Measurements from ENCODE around the gene SASH1. TPM values are rescaled to one million over a fixed set of nuclear protein-coding genes. Genes with fewer than 3 reads are reported as not detected.

SASH1 gene
- total RNA-seq, result 112 and 160 TPM in 2 replicates

DNA sequence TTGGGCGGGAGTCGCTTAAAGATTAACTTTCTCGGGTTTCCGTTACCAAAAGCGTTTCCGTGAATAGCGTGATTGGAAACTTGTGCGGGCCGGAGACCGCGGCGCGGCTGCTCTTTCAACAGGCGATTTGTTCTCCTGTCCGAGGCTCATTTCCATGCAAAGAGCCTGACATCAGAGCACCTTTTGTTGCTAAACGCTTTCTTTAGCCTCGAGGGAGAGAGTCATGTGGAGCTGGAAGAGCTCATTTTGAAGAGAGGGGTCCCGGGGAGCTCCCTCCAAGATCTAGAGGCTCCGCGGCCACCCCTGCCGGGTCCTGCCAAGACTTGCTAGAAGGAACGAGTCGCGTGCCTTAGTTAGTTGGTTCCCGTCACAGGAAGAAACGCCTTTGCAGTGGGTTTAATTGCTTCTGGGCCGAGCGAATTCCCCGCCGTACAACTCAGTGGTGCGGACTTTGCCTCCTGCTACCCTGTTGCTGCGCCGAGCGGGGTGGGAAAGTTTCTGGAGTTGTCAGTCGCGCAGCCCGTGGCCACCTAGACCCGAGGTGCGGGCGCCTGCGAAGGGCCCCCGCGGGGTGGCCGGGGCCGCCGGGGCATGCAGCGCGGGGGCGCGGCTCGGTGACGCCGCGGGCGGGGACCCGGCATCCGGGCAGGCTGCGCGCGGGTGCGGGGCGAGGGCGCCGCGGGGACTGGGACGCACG is at the start of gene SASH1:
TSS of gene SASH1 (plus strand) at position 489 of the 697 bp plus-strand sequence. CDS start 230 bp downstream, outside the sequence.
- DNase-seq, result peak; percentile 89

GRCh38 chr6:148293181-148293995 is 49.2 kb upstream of the SASH1 start:
- no peak for DNase-seq

DNA sequence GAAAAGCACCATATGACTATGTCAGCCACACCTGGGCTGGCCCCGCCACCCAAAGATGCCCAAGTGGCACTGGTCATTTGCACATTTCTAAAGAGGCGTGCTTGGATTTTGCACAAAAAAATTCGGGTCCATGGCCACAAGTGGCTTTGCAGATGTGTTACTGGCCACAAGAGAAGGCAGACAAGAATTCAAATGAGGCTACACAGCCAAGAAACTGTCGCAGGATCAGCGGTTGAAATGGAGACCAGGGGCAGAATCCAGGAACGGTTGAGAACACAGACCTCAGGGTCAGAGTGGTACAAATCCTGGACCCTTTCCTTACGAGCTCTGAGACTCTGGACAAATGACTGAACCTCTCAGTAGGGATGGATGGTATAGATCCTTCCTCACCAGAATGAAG is 48.6 kb upstream of the SASH1 start:
- no peak for DNase-seq

DNA sequence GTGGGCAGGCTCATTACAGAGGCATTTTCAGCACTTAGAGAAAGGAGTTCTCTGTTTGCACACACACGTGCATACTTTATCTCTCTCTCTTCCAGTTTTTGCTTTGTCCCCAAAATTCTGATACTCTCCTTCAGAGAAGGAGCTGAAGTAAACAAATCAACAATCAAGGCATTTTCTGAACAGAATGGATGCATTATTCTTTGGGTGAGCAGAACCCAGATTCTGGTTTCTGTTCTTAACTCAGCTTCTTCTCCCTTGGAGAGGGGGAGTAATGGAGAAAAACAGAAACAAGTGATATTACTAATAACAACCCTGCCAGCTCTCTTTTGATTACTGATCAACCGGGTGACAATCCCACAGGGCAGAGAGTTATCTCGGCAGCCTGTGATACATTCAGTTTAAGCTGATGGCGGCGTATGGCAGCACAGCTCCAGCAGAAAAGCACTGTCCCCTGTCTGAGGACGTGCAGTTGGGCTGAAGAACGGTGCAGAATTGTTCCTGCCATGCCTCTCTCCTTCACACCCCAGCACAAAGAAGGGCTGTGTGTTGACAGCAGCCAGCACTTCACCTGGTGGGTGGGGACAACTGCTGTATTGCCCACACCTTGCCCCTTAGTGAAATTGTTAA is 47.3 kb upstream of the SASH1 start:
- DNase-seq, result no peak

DNA sequence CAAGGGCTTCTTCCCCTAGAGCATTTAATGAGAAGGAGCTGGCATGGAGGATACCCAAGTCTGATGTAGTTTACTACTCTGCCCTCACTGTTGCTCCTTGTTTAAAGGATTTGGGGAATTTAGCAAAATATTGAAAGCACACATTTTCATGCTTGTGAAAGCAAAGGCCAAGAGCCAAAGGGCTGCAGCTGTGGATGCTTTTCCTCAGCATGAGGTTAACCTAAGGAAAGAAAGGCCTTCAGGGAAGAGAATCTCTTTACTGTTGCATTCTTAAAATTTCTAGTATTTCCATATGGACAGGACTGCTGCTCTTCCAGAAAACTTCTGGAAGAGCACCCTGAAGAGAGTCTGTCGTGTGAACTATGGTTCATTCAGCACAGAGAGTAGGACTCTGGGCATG is 45.9 kb upstream of the SASH1 start:
- DNase-seq, result no peak

DNA sequence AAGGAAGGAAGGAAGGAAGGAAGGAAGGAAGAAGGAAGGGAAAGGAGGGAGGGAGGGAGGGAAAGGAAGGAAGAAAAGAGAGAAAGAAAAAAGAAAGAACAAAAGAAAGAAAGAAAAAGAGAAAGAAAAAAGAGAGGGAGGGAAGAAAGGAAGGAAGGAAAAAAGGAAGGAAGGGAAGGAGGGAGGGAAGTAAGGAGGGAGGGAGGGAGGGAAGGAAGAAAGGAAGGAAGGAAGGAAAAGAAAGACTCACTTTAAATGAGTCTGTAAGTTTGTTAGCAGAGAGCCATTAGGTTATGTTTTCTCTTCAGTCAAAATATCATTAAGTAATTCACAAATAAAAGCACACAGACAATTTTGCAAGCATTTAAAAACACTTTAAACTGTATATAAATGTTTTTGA is 44.0 kb upstream of the SASH1 start:
- no peak for DNase-seq

GRCh38 chr6:148303616-148304015 is 39.0 kb upstream of the SASH1 start:
- DNase-seq, result no peak

DNA sequence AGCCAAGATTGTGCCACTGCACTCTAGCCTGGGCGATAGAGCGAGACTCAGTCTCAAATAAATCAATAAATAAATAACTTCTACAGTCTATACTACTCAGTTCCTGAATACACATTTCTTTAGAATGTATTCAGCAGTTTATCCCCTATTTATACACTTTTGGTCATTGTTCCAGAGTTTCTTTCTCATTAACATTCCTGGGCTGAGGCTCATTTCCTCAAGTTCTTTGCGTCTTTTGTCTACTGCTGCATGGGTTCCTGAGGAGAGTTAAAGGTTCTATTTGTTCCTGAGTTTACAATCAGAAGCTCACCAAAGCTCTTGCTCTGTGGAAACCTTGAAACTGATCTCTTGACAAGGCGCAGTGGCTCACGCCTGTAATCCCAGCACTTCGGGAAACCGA is 37.7 kb upstream of the SASH1 start:
- DNase-seq, result peak; percentile 97

- no peak for DNase-seq
Measured at GRCh38 chr6:148306286-148306685, 36.4 kb upstream of the SASH1 start.

DNA sequence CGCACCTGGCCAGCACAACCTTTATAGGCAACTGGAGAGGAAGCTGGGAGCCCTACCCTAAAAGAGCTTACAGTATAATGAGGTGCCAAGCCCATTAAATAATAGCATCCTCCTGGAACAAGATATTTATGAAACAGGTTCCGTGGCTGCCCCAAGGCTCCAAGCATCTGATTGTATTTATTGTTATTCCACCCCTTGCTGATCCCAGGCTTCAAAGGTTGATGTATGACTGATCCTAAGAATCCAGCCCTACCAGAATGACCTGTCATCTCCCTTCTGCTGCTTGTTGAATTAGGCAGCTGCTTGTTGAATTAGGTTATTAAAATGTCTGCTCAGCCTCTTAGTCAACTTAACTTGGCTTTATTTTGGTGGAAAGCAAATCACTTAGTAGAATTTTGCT is 35.2 kb upstream of the SASH1 start:
- DNase-seq, result no peak

GRCh38 chr6:148309301-148309700 is 33.3 kb upstream of the SASH1 start:
- DNase-seq, result peak; percentile 53

DNA sequence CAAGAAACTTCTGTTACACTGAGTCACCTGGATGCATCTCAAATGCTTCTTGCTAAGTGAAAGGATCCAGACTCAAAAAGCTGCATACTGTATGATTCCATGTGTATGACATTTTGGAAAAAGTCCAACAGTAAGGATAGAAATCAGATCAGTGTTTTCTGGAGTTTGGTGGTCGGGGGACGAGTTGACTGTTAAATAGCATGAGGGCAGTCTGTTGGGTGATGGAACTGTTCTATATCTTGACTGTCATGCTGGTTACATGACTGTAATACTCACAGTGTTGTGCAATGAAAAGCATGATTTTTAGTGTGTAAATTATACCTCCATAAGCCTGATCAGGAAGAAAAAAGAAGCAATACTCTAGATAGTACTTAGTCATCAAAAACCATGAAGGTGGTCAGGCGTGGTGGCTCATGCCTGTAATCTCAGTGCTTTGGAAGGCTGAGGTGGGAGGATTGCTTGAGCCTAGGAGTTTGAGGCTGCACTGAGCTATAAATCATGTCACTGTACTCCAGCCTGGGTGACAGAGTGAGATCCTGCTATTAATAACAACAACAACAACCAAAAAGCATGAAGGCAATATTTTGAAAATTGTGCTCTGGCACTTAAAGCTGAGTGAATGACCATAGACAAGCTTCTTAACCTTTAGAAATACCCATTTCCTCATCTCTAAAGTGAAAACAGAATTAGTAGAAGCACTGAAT is 30.5 kb upstream of the SASH1 start:
- no peak for DNase-seq

DNA sequence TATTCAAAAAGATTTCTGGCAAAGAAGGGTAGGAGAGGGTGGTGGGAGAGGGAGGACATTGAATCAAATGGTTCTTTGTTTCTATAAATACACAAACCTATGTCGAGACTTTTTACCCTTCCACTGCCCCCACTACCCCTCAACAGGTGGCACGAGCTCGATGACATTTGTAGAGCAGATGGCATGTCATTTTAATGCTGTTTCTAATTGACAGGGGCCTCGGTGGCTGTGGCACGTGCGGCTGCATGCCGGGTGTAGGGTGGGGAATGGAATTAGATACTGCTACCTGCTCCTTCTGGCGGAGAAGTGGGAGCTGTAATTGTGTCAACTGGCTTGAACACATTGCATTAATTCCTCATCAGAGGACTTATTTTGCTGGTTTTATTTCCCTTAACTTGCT is 29.1 kb upstream of the SASH1 start:
- no peak for DNase-seq

DNA sequence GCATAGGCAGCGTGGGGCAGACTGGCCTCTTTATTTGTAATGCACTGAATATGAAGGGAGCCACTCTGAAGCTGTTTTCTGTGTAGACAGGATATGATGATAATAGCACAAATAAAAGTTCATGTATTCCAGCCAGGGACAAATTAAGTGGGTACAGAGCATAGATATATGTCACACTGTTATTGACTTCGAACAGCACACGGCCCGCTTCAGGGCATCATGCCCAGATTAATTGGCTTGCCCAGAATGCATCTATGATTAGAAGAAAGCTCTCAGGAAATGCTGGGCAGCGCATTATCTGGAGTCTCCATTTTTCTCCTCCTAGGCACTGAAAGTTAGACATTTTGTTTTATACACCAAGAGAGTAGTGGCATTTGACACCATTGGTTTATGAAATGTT is 26.3 kb upstream of the SASH1 start:
- peak; percentile 38 for DNase-seq

DNA sequence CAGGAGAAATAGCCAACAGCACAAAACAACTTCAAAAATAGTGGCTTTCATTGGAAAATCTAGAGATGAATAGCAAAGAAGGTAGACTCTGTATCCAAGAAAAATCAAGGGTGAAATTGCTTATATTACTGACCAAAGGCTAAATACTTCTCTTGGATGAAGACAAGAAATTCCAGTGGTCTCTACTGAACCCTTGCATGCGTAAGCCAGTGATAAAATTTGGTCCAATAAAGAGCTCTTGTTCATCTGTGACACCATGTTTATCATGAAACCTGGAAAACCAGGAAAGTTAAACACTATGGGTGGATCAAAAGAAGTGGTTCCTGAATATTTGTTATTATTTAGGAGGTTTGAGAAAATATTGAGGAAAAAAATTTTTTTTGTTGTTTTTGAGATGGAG is 25.6 kb upstream of the SASH1 start:
- DNase-seq, result no peak

DNA sequence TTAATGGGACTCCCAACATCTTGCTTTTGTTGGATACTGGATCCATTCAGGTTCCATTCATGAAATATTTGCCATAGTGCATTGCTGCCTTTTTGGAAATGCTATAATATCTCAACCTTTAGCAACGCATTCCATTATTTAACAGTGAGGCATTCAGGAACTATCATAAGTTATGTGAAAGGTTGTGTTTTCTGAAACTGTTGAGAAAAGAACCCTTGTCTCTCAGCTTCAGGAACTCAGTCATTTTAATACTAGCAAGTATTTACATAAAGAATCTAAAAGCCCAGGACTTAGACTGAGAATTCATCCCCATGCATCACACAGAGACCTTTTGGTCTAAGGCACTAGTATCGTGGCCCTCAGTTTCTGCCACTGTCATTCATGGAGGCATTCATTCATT is 24.9 kb upstream of the SASH1 start:
- DNase-seq, result no peak

- no peak for DNase-seq
Measured at GRCh38 chr6:148322704-148323103, 19.9 kb upstream of the SASH1 start.

GRCh38 chr6:148323344-148323743 is 19.3 kb upstream of the SASH1 start:
- DNase-seq, result no peak

DNA sequence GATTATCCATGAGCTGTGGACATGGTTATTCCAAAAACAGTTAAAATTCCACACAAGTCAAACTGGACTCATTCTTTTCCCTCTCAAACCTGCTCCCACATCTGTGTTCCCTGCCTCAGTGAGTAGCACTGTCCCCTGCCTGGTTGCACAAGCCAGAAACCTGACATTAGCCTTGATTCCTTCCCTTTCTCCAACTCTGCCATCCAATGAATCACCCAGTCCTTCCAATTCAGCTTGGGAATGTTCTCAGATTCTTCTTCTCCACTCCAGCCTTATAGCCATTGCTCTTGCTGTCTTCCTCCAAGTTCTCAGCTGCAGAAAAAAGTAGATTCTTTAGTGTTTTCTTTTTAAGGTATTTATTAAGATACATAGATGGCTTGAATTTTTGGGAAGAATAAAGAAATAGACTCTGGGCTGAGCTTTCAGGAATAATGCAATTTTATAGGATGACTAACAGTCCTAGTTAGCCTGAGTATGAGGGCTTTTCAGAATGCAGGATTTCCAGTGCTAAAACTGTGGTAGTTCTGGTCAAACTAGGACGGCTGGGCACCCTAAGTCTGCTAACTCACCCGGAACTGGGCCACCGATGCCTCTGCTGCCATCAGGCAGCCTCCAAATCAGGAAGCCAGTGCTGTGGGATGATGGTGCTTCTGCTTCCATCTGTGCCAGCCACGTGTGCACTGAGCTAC is 18.2 kb upstream of the SASH1 start:
- DNase-seq, result peak; percentile 71

DNA sequence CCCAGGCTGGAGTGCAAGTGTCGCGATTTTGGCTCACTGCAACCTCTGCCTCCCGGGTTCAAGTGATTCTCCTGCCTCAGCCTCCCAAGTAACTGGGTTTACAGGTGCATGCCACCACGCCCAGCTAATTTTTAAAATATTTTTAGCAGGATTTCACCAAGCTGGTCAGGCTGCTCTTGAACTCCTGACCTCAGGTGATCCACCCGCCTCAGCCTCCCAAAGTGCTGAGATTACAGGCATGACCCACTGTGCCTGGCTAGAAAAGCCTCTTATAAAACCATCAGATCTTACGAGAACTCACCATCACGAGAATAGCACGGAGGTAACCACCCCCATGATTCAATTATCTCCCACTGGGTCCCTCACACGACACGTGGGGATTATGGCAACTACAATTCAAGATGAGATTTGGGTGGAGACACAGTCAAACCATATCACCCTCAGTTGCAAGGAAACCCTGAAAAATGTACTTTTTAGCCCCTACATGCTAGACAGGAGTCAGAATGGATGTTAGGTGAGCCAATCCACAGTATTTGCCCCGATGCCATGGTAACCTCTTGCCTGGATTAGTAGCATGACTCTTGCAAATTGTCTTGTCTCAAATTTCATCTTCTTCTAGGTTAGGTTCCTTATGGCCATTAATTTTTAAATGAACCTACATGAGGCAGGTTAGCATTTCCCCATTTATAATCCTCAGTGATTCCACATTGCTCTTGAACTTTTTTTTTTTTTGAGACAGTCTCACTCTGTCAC is 17.1 kb upstream of the SASH1 start:
- no peak for DNase-seq

DNA sequence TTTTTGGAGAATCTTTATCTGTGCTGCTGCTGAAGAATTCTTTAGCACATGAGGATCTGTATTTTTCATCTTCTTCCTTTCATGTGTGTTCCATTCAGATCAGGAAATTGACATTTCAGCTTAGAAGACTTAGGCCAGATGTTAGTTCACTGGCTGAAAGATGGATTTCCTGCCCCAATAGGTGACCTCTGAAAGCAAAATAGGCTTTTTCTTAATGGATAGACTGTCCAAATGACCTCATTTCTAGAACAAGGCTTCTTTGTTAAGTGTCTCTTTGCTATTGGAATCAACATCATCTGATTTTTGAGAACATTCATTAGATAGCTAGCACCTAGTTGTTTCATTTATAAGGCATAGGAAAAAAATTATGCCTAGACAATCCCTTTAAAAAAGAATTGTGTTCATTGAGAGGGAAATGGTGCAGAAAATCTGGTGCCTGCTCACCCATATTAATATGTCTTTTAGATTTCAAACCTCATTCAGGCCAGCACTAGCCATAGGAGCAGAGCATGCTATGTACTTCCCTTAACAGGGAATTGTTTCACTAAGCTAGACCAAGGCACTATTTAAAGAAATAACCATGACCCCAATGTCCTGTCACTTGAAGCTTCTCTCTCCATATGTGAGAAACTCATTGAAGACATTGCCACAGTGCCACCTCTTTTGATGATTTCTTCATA is 13.6 kb upstream of the SASH1 start:
- peak; percentile 46 for DNase-seq

All from dermis blood vessel endothelial cell (primary cell).